GM19395 (cell line): ENCODE data around the gene OR10H4.
"Not testable (repeated sequence)": the region's sequence is repeated elsewhere in the genome, so short reads cannot be mapped to it uniquely, and the experiment has no call there.

Source experiments
- ATAC-seq: cut with Tn5 transposase; IDR thresholded peaks from one replicate; pipeline ENCODE4 v1.9.1; 2021; ENCODE audit warnings: mild to moderate bottlenecking, moderate library complexity; ENCODE audit not compliant: unreplicated experiment

The OR10H4 gene

GRCh38 chr19:15948223-15949058, at the start of gene OR10H4:
Gene OR10H4, plus strand, starts transcription at chr19:15949008. Its CDS starts 0 bp downstream, at chr19:15949008.
- no peak for ATAC-seq

GRCh38 chr19:15899561-15899960, 49.2 kb upstream of the OR10H4 start:
- not testable (repeated sequence) for ATAC-seq

GRCh38 chr19:15900032-15900431, 48.8 kb upstream of the OR10H4 start:
- ATAC-seq = not testable (repeated sequence)

- no peak for ATAC-seq
These were observed 48.3 kb upstream of the OR10H4 start for GRCh38 chr19:15900504-15900903.

GRCh38 chr19:15902254-15902653, 46.6 kb upstream of the OR10H4 start:
- ATAC-seq = no peak

GRCh38 chr19:15902898-15903297, 45.9 kb upstream of the OR10H4 start:
- ATAC-seq = not testable (repeated sequence)

GRCh38 chr19:15905026-15905425, 43.8 kb upstream of the OR10H4 start:
- ATAC-seq = no peak

- no peak for ATAC-seq
These were observed 37.1 kb upstream of the OR10H4 start for GRCh38 chr19:15911599-15912235.

- ATAC-seq = no peak
These were observed 35.4 kb upstream of the OR10H4 start for GRCh38 chr19:15913384-15913783.

GRCh38 chr19:15913830-15914229, 35.0 kb upstream of the OR10H4 start:
- ATAC-seq = no peak

- no peak for ATAC-seq
These were observed 33.7 kb upstream of the OR10H4 start for GRCh38 chr19:15915109-15915508.

GRCh38 chr19:15919243-15919642, 29.6 kb upstream of the OR10H4 start:
- ATAC-seq = no peak

- no peak for ATAC-seq
These were observed 26.8 kb upstream of the OR10H4 start for GRCh38 chr19:15922021-15922420.

- ATAC-seq = no peak
These were observed 25.1 kb upstream of the OR10H4 start for GRCh38 chr19:15923702-15924101.

- ATAC-seq = no peak
These were observed 22.3 kb upstream of the OR10H4 start for GRCh38 chr19:15926484-15926883.

- ATAC-seq = no peak
These were observed 20.5 kb upstream of the OR10H4 start for GRCh38 chr19:15928321-15928720.

- not testable (repeated sequence) for ATAC-seq
These were observed 15.0 kb upstream of the OR10H4 start for GRCh38 chr19:15933761-15934331.

GRCh38 chr19:15934332-15935078, 14.3 kb upstream of the OR10H4 start, which contains the start of gene CYP4F11:
Gene CYP4F11, minus strand, starts transcription at chr19:15934529. Its CDS starts 121 bp downstream, at chr19:15934408.
- no peak for ATAC-seq

GRCh38 chr19:15935167-15935702, 13.6 kb upstream of the OR10H4 start:
- no peak for ATAC-seq

GRCh38 chr19:15936173-15936572, 12.6 kb upstream of the OR10H4 start:
- ATAC-seq = no peak

- no peak for ATAC-seq
These were observed 11.9 kb upstream of the OR10H4 start for GRCh38 chr19:15936950-15937349.
